CD14-positive monocyte (primary cell): ENCODE results near the gene GLOD5. TPM values are rescaled to one million over a fixed set of nuclear protein-coding genes. Genes with fewer than 3 reads are reported as not detected.

Experiments
- DNase-seq, 3 donors: peaks; one replicate each; pipeline ENCODE4 v3.0.0-alpha.2; 2011 to 2022
- H2AFZ ChIP-seq: 2 replicates; pipeline ENCODE4 v1.6.0; 2012; ENCODE audit warnings: mild to moderate bottlenecking, low read depth, low read length, inconsistent platforms; ENCODE audit not compliant: insufficient read depth, poor library complexity, severe bottlenecking
- H3K27ac ChIP-seq, 2 donors: 1 replicate in 1 of 2; 2 replicates in 1 of 2; pipeline ENCODE4 v1.5.1; 2012 to 2013; ENCODE audit warnings: low read length in 2 of 2, control low read depth in 1 of 2, inconsistent platforms in 1 of 2, low read depth in 1 of 2, mild to moderate bottlenecking in 1 of 2
- H3K27me3 ChIP-seq, 2 donors: one replicate each; pipeline versions ENCODE4 v1.6.0 to v1.6.1; 2011 to 2013; ENCODE audit warnings: low read length in 2 of 2; ENCODE audit not compliant: control insufficient read depth in 2 of 2, insufficient read depth in 2 of 2
- H3K36me3 ChIP-seq, 2 donors: replicated peaks in 1 of 2; 1 replicate in 1 of 2; 2 replicates in 1 of 2; pipeline versions ENCODE4 v1.5.1 to v1.6.1; 2012 to 2013; ENCODE audit warnings: low read length in 2 of 2, control low read depth in 1 of 2, inconsistent platforms in 1 of 2, mild to moderate bottlenecking in 1 of 2; ENCODE audit not compliant: insufficient read depth in 2 of 2, control insufficient read depth in 1 of 2
- H3K4me1 ChIP-seq, 2 donors: 1 replicate in 1 of 2; 2 replicates in 1 of 2; pipeline versions ENCODE4 v1.5.1 to v1.6.1; 2012 to 2013; ENCODE audit warnings: low read length in 2 of 2, control low read depth in 1 of 2, inconsistent platforms in 1 of 2, mild to moderate bottlenecking in 1 of 2, moderate library complexity in 1 of 2; ENCODE audit not compliant: insufficient read depth in 2 of 2, control insufficient read depth in 1 of 2
- H3K4me2 ChIP-seq: replicated peaks from 2 replicates; pipeline ENCODE3; 2012; ENCODE audit warnings: low read length, moderate library complexity, mild to moderate bottlenecking; ENCODE audit not compliant: poor library complexity, severe bottlenecking; ENCODE audit errors: extremely low read depth
- H3K4me3 ChIP-seq, 3 experiments: fragments of 200-600 bp in 1 of 3; sonication (generic) in 1 of 3; replicated peaks in 1 of 3; 1 replicate in 2 of 3; 2 replicates in 1 of 3; pipeline ENCODE4 v1.5.1; 2011 to 2013; ENCODE audit warnings: low read length in 3 of 3, mild to moderate bottlenecking in 3 of 3, control low read depth in 2 of 3, low read depth in 2 of 3, inconsistent platforms in 1 of 3, moderate library complexity in 1 of 3
- H3K79me2 ChIP-seq: 2 replicates; pipeline ENCODE4 v1.6.0; 2012; ENCODE audit warnings: mild to moderate bottlenecking, control low read depth, inconsistent platforms, low read length, moderate library complexity; ENCODE audit not compliant: insufficient read depth
- H3K9ac ChIP-seq: 2 replicates; pipeline ENCODE4 v1.6.0; 2017; ENCODE audit warnings: low read length, mild to moderate bottlenecking; ENCODE audit not compliant: insufficient read depth, poor library complexity, severe bottlenecking
- H3K9me3 ChIP-seq, 2 donors: replicated peaks in 1 of 2; 1 replicate in 1 of 2; 2 replicates in 1 of 2; pipeline versions ENCODE4 v1.5.1 to v1.6.1; 2012 to 2013; ENCODE audit warnings: low read length in 2 of 2, control low read depth in 1 of 2; ENCODE audit not compliant: control insufficient read depth in 1 of 2, insufficient read depth in 1 of 2
- H4K20me1 ChIP-seq: 2 replicates; pipeline ENCODE4 v1.6.0; 2012; ENCODE audit warnings: mild to moderate bottlenecking, low read length, control low read depth, moderate library complexity; ENCODE audit not compliant: insufficient read depth
- H3K27ac Mint-ChIP-seq, 7 donors: one replicate each; pipeline ENCODE4 v1.8.0; 2020; ENCODE audit warnings: mild to moderate bottlenecking in 7 of 7, mixed read lengths in 7 of 7, moderate library complexity in 6 of 7, inconsistent platforms in 2 of 7
- H3K27me3 Mint-ChIP-seq, 3 donors: one replicate each; pipeline ENCODE4 v1.8.0; 2021 to 2022; ENCODE audit warnings: low read depth in 3 of 3, mild to moderate bottlenecking in 3 of 3, mixed read lengths in 3 of 3, moderate library complexity in 3 of 3, inconsistent platforms in 1 of 3
- H3K36me3 Mint-ChIP-seq, 2 donors: one replicate each; pipeline ENCODE4 v1.8.0; 2020; ENCODE audit warnings: mixed read lengths in 2 of 2, inconsistent platforms in 1 of 2, mild to moderate bottlenecking in 1 of 2
- H3K4me1 Mint-ChIP-seq: one replicate; pipeline ENCODE4 v1.8.0; 2020; ENCODE audit warnings: mild to moderate bottlenecking, mixed read lengths
- H3K4me3 Mint-ChIP-seq, 2 donors: one replicate each; pipeline ENCODE4 v1.8.0; 2020; ENCODE audit warnings: mild to moderate bottlenecking in 2 of 2, mixed read lengths in 2 of 2, moderate library complexity in 1 of 2
- H3K9me3 Mint-ChIP-seq, 7 donors: one replicate each; pipeline ENCODE4 v1.8.0; 2020 to 2022; ENCODE audit warnings: mixed read lengths in 7 of 7, mild to moderate bottlenecking in 6 of 7, moderate library complexity in 6 of 7, inconsistent platforms in 2 of 7
- whole genome bisulfite sequencing: methylation state at CpG from one replicate; pipeline ENCODE4 v1.1.5; 2013; ENCODE audit warnings: missing lambda C conversion rate; ENCODE audit not compliant: insufficient coverage; 5-methylcytosine and 5-hydroxymethylcytosine counted together
- intact Hi-C, 2 donors: fragments of 100-400 bp; cut with micrococcal nuclease; formaldehyde crosslinking; loops; one replicate each; pipeline versions ENCODE4 v1.15.0 to v1.15.1; 2023
- polyA plus RNA-seq, 3 donors: library from polyadenylated mRNA; depleted of rRNA in 1 of 3; unstranded in 2 of 3; stranded (reverse) in 1 of 3; fragments of 300-500 nt in 2 of 3; fragments of >200 nt in 1 of 3; fragmentation: Illumina TruSeq in 2 of 3; gene quantifications; 1 replicate in 2 of 3; 2 replicates in 1 of 3; pipeline ENCODE4 v1.2.3, GENCODE V29; 2012 to 2021
- TF ChIP-seq, protein P1 (sequence below): fragments of 200-600 bp; IDR thresholded peaks from one replicate; pipeline ENCODE4 v1.8.0; 2022; ENCODE audit warnings: antibody characterized with exemption, mild to moderate bottlenecking

The GLOD5 gene
- polyA plus RNA-seq, 3 donors: not detected

DNA sequence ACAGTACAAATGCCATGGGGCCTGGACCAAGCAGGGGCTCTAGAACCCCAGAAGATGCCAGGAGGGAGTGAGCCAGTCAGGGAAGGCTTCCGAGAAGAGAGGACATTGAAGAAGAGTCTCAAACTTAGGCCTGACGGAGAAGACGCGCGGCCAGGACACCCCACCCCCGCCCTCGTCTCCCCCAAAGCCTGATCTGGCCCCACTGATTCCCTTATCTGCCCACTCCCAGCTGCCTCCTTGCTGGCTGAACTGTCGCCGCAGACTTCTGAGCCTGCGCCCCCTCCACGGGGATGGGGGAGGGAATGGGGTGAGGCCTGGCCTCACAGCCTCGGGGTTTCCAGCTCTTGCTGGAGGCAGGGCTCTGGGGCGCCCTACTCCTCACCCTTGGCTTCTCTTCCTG, 21.2 kb downstream of the GLOD5 start:
- no peak for DNase-seq
- no peaks in the 10 kb centered on the region for H3K4me1 ChIP-seq
- no peaks in the 10 kb centered on the region for H3K79me2 ChIP-seq
- Mint-ChIP-seq H3K9me3 (peaks cover 0 to 4% (median 0%) of the 10 kb centered on the region in 7 donors), H3K36me3 (no peaks in the 10 kb centered on the region), H3K4me1 (no peaks in the 10 kb centered on the region), H3K27me3 (peaks cover 1 to 11% (median 2%) of the 10 kb centered on the region in 3 donors), H3K4me3 (no peak overlapping the region), H3K27ac (no peak overlapping the region)
- intact Hi-C loops: no loop called here
- TF ChIP-seq, protein P1, sequence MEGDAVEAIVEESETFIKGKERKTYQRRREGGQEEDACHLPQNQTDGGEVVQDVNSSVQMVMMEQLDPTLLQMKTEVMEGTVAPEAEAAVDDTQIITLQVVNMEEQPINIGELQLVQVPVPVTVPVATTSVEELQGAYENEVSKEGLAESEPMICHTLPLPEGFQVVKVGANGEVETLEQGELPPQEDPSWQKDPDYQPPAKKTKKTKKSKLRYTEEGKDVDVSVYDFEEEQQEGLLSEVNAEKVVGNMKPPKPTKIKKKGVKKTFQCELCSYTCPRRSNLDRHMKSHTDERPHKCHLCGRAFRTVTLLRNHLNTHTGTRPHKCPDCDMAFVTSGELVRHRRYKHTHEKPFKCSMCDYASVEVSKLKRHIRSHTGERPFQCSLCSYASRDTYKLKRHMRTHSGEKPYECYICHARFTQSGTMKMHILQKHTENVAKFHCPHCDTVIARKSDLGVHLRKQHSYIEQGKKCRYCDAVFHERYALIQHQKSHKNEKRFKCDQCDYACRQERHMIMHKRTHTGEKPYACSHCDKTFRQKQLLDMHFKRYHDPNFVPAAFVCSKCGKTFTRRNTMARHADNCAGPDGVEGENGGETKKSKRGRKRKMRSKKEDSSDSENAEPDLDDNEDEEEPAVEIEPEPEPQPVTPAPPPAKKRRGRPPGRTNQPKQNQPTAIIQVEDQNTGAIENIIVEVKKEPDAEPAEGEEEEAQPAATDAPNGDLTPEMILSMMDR: no peak
- H4K20me1 ChIP-seq: no peaks in the 10 kb centered on the region
- no peak overlapping the region for H2AFZ ChIP-seq
- H3K36me3 ChIP-seq: no peaks in the 10 kb centered on the region
- no peak overlapping the region for H3K4me3 ChIP-seq
- no peak overlapping the region for H3K4me2 ChIP-seq
- no peaks in the 10 kb centered on the region for H3K27me3 ChIP-seq
- no peak overlapping the region for H3K9ac ChIP-seq
- WGBS: no CpG with 5 or more reads among the region's 13 CpGs
- H3K9me3 ChIP-seq: no peaks in the 10 kb centered on the region
- H3K27ac ChIP-seq: no peak overlapping the region

DNA sequence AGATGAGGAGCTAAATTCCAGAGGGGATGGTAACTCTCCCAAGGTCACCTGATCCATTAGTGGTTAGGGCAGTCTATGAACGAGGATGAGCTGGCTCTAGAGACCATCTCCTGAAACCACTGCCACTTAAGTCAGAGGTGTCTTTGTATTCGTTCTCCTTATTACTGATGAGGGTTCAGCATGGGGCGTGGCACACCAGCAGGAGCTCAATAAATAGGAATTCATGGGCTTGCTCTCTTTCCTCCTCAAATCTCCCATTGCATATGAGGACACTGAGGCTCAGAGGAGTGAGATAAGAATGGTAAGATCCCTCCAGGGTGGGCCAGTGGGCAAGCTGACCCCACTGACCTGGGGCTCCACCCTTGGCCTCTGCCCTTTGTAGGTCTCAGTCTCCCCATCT, 23.2 kb downstream of the GLOD5 start:
- H3K9me3 Mint-ChIP-seq: peaks cover 0 to 4% (median 0%) of the 10 kb centered on the region in 7 donors
- Histone ChIP-seq H3K36me3 (no peaks in the 10 kb centered on the region), H3K27me3 (no peaks in the 10 kb centered on the region), H4K20me1 (no peaks in the 10 kb centered on the region), H3K9ac (no peak overlapping the region), H3K79me2 (no peaks in the 10 kb centered on the region), H3K9me3 (no peaks in the 10 kb centered on the region), H2AFZ (no peak overlapping the region), H3K4me1 (peaks cover 0 to 4% of the 10 kb centered on the region in 2 donors), H3K4me3 (no peak overlapping the region), H3K27ac (no peak overlapping the region), H3K4me2 (no peak overlapping the region)
- H3K4me1 Mint-ChIP-seq: peaks cover 5% of the 10 kb centered on the region
- WGBS: no CpG with 5 or more reads among the region's 3 CpGs
- intact Hi-C loops: no loop called here
- H3K4me3 Mint-ChIP-seq: no peak overlapping the region
- H3K27me3 Mint-ChIP-seq: peaks cover 2 to 11% (median 3%) of the 10 kb centered on the region in 3 donors
- TF ChIP-seq, protein P1: no peak
- H3K27ac Mint-ChIP-seq: no peak overlapping the region
- DNase-seq: no peak
- H3K36me3 Mint-ChIP-seq: no peaks in the 10 kb centered on the region
